Muscle of leg (tissue), 9 donors: ENCODE measurements around the gene C9orf78. TPM values are rescaled to one million over a fixed set of nuclear protein-coding genes. Genes with fewer than 3 reads are reported as not detected.

Experiments used
- polyA plus RNA-seq, 8 donors: library from polyadenylated mRNA; unstranded; fragments of 120-200 nt; gene quantifications; one replicate each; pipeline versions ENCODE4 v1.2.1 to v1.2.3, GENCODE V29; 2013; ENCODE audit warnings: inconsistent platforms in 1 of 8, low replicate concordance in 1 of 8; ENCODE audit not compliant: insufficient read length in 8 of 8, insufficient read depth in 1 of 8
- total RNA-seq: library from RNA; stranded (reverse); fragments of 120-200 nt; gene quantifications from one replicate; pipeline ENCODE4 v1.2.4, GENCODE V29; 2013

Gene C9orf78
- total and polyA plus RNA-seq, 9 donors: 36.2 to 62.3 (median 50.1) TPM

Other genes starting within 250 kb of the C9orf78 start
- not detected for gene C9orf50, start 214.2 kb downstream of the C9orf78 start, total RNA-seq
- gene C9orf50, start 214.2 kb downstream of the C9orf78 start, polyA plus RNA-seq: under 1 TPM in 4 of 8 donors, not detected in 4; 0.15 to 0.26 (median 0.19) TPM
- 26.9 TPM for gene NTMT1, start 209.1 kb downstream of the C9orf78 start, total RNA-seq
- gene NTMT1, start 209.1 kb downstream of the C9orf78 start, polyA plus RNA-seq: 10 to 100 TPM; 33.2 to 41.9 (median 39.3) TPM
- 7.1 TPM for gene ASB6, start 193.1 kb downstream of the C9orf78 start, total RNA-seq
- 10 to 100 TPM; 11.3 to 13.4 (median 12.8) TPM for gene ASB6, start 193.1 kb downstream of the C9orf78 start, polyA plus RNA-seq
- 8.9 TPM for gene PRRX2, start 169.6 kb downstream of the C9orf78 start, total RNA-seq
- 1 to 10 TPM; 2.3 to 6.4 (median 3.9) TPM for gene PRRX2, start 169.6 kb downstream of the C9orf78 start, polyA plus RNA-seq
- 7.9 TPM for gene PTGES, start 82.2 kb downstream of the C9orf78 start, total RNA-seq
- gene PTGES, start 82.2 kb downstream of the C9orf78 start, polyA plus RNA-seq: 10 to 100 TPM in 1 of 8 donors, 1 to 10 TPM in 7; 6.7 to 10.5 (median 8.5) TPM
- 16.3 TPM for gene TOR1B, start 32.1 kb downstream of the C9orf78 start, total RNA-seq
- 10 to 100 TPM; 12.3 to 21.5 (median 14.9) TPM for gene TOR1B, start 32.1 kb downstream of the C9orf78 start, polyA plus RNA-seq
- gene TOR1A, start 11.1 kb downstream of the C9orf78 start, total RNA-seq: 14.9 TPM
- 10 to 100 TPM; 22.2 to 31.8 (median 24.4) TPM for gene TOR1A, start 11.1 kb downstream of the C9orf78 start, polyA plus RNA-seq
- 6.0 TPM for gene USP20, start 183 bp upstream of the C9orf78 start, total RNA-seq
- gene USP20, start 183 bp upstream of the C9orf78 start, polyA plus RNA-seq: 10 to 100 TPM; 11.9 to 16.5 (median 14.0) TPM
- gene FNBP1, start 207.9 kb upstream of the C9orf78 start, total RNA-seq: 23.7 TPM
- gene FNBP1, start 207.9 kb upstream of the C9orf78 start, polyA plus RNA-seq: 10 to 100 TPM; 15.0 to 28.4 (median 18.1) TPM
- gene GPR107, start 218.6 kb upstream of the C9orf78 start, total RNA-seq: 17.9 TPM
- 10 to 100 TPM; 28.9 to 42.1 (median 36.4) TPM for gene GPR107, start 218.6 kb upstream of the C9orf78 start, polyA plus RNA-seq